CD14-positive monocyte (primary cell): ENCODE measurements around the gene LTBP1. TPM values are rescaled to one million over a fixed set of nuclear protein-coding genes. Genes with fewer than 3 reads are reported as not detected.

Experiments used
- DNase-seq, 3 donors: peaks; one replicate each; pipeline ENCODE4 v3.0.0-alpha.2; 2011 to 2022
- H2AFZ ChIP-seq: 2 replicates; pipeline ENCODE4 v1.6.0; 2012; ENCODE audit warnings: mild to moderate bottlenecking, low read depth, low read length, inconsistent platforms; ENCODE audit not compliant: insufficient read depth, poor library complexity, severe bottlenecking
- H3K27ac ChIP-seq, 2 donors: 1 replicate in 1 of 2; 2 replicates in 1 of 2; pipeline ENCODE4 v1.5.1; 2012 to 2013; ENCODE audit warnings: low read length in 2 of 2, control low read depth in 1 of 2, inconsistent platforms in 1 of 2, low read depth in 1 of 2, mild to moderate bottlenecking in 1 of 2
- H3K27me3 ChIP-seq, 2 donors: one replicate each; pipeline versions ENCODE4 v1.6.0 to v1.6.1; 2011 to 2013; ENCODE audit warnings: low read length in 2 of 2; ENCODE audit not compliant: control insufficient read depth in 2 of 2, insufficient read depth in 2 of 2
- H3K36me3 ChIP-seq, 2 donors: replicated peaks in 1 of 2; 1 replicate in 1 of 2; 2 replicates in 1 of 2; pipeline versions ENCODE4 v1.5.1 to v1.6.1; 2012 to 2013; ENCODE audit warnings: low read length in 2 of 2, control low read depth in 1 of 2, inconsistent platforms in 1 of 2, mild to moderate bottlenecking in 1 of 2; ENCODE audit not compliant: insufficient read depth in 2 of 2, control insufficient read depth in 1 of 2
- H3K4me1 ChIP-seq, 2 donors: 1 replicate in 1 of 2; 2 replicates in 1 of 2; pipeline versions ENCODE4 v1.5.1 to v1.6.1; 2012 to 2013; ENCODE audit warnings: low read length in 2 of 2, control low read depth in 1 of 2, inconsistent platforms in 1 of 2, mild to moderate bottlenecking in 1 of 2, moderate library complexity in 1 of 2; ENCODE audit not compliant: insufficient read depth in 2 of 2, control insufficient read depth in 1 of 2
- H3K4me2 ChIP-seq: replicated peaks from 2 replicates; pipeline ENCODE3; 2012; ENCODE audit warnings: low read length, moderate library complexity, mild to moderate bottlenecking; ENCODE audit not compliant: poor library complexity, severe bottlenecking; ENCODE audit errors: extremely low read depth
- H3K4me3 ChIP-seq, 3 experiments: fragments of 200-600 bp in 1 of 3; sonication (generic) in 1 of 3; replicated peaks in 1 of 3; 1 replicate in 2 of 3; 2 replicates in 1 of 3; pipeline ENCODE4 v1.5.1; 2011 to 2013; ENCODE audit warnings: low read length in 3 of 3, mild to moderate bottlenecking in 3 of 3, control low read depth in 2 of 3, low read depth in 2 of 3, inconsistent platforms in 1 of 3, moderate library complexity in 1 of 3
- H3K79me2 ChIP-seq: 2 replicates; pipeline ENCODE4 v1.6.0; 2012; ENCODE audit warnings: mild to moderate bottlenecking, control low read depth, inconsistent platforms, low read length, moderate library complexity; ENCODE audit not compliant: insufficient read depth
- H3K9ac ChIP-seq: 2 replicates; pipeline ENCODE4 v1.6.0; 2017; ENCODE audit warnings: low read length, mild to moderate bottlenecking; ENCODE audit not compliant: insufficient read depth, poor library complexity, severe bottlenecking
- H3K9me3 ChIP-seq, 2 donors: replicated peaks in 1 of 2; 1 replicate in 1 of 2; 2 replicates in 1 of 2; pipeline versions ENCODE4 v1.5.1 to v1.6.1; 2012 to 2013; ENCODE audit warnings: low read length in 2 of 2, control low read depth in 1 of 2; ENCODE audit not compliant: control insufficient read depth in 1 of 2, insufficient read depth in 1 of 2
- H4K20me1 ChIP-seq: 2 replicates; pipeline ENCODE4 v1.6.0; 2012; ENCODE audit warnings: mild to moderate bottlenecking, low read length, control low read depth, moderate library complexity; ENCODE audit not compliant: insufficient read depth
- H3K27ac Mint-ChIP-seq, 7 donors: one replicate each; pipeline ENCODE4 v1.8.0; 2020; ENCODE audit warnings: mild to moderate bottlenecking in 7 of 7, mixed read lengths in 7 of 7, moderate library complexity in 6 of 7, inconsistent platforms in 2 of 7
- H3K27me3 Mint-ChIP-seq, 3 donors: one replicate each; pipeline ENCODE4 v1.8.0; 2021 to 2022; ENCODE audit warnings: low read depth in 3 of 3, mild to moderate bottlenecking in 3 of 3, mixed read lengths in 3 of 3, moderate library complexity in 3 of 3, inconsistent platforms in 1 of 3
- H3K36me3 Mint-ChIP-seq, 2 donors: one replicate each; pipeline ENCODE4 v1.8.0; 2020; ENCODE audit warnings: mixed read lengths in 2 of 2, inconsistent platforms in 1 of 2, mild to moderate bottlenecking in 1 of 2
- H3K4me1 Mint-ChIP-seq: one replicate; pipeline ENCODE4 v1.8.0; 2020; ENCODE audit warnings: mild to moderate bottlenecking, mixed read lengths
- H3K4me3 Mint-ChIP-seq, 2 donors: one replicate each; pipeline ENCODE4 v1.8.0; 2020; ENCODE audit warnings: mild to moderate bottlenecking in 2 of 2, mixed read lengths in 2 of 2, moderate library complexity in 1 of 2
- H3K9me3 Mint-ChIP-seq, 7 donors: one replicate each; pipeline ENCODE4 v1.8.0; 2020 to 2022; ENCODE audit warnings: mixed read lengths in 7 of 7, mild to moderate bottlenecking in 6 of 7, moderate library complexity in 6 of 7, inconsistent platforms in 2 of 7
- CTCF ChIP-seq: fragments of 200-600 bp; IDR thresholded peaks from one replicate; pipeline ENCODE4 v1.8.0; 2022; ENCODE audit warnings: antibody characterized with exemption, mild to moderate bottlenecking
- WGBS: methylation state at CpG from one replicate; pipeline ENCODE4 v1.1.5; 2013; ENCODE audit warnings: missing lambda C conversion rate; ENCODE audit not compliant: insufficient coverage; 5-methylcytosine and 5-hydroxymethylcytosine counted together
- intact Hi-C, 2 donors: fragments of 100-400 bp; cut with micrococcal nuclease; formaldehyde crosslinking; loops; one replicate each; pipeline versions ENCODE4 v1.15.0 to v1.15.1; 2023
- polyA plus RNA-seq, 3 donors: library from polyadenylated mRNA; depleted of rRNA in 1 of 3; unstranded in 2 of 3; stranded (reverse) in 1 of 3; fragments of 300-500 nt in 2 of 3; fragments of >200 nt in 1 of 3; fragmentation: Illumina TruSeq in 2 of 3; gene quantifications; 1 replicate in 2 of 3; 2 replicates in 1 of 3; pipeline ENCODE4 v1.2.3, GENCODE V29; 2012 to 2021

The LTBP1 gene
- polyA plus RNA-seq, 3 donors, result 0.18 to 0.24 TPM; not detected in 1

- H3K36me3 ChIP-seq, result no peaks in the 10 kb centered on the region
- Mint-ChIP-seq H3K27me3 (peaks cover 0 to 3% (median 1%) of the 10 kb centered on the region in 3 donors), H3K9me3 (peaks cover 0 to 2% (median 0%) of the 10 kb centered on the region in 7 donors), H3K36me3 (no peaks in the 10 kb centered on the region), H3K4me1 (no peaks in the 10 kb centered on the region), H3K27ac (no peak overlapping the region), H3K4me3 (no peak overlapping the region)
- H3K4me3 ChIP-seq, result no peak overlapping the region
- no peak overlapping the region for H3K9ac ChIP-seq
- H3K79me2 ChIP-seq, result no peaks in the 10 kb centered on the region
- intact Hi-C loops, result no loop called here
- WGBS, result 96% methylated on average over 4 of the region's 7 CpGs
- H4K20me1 ChIP-seq, result no peaks in the 10 kb centered on the region
- H3K4me2 ChIP-seq, result no peak overlapping the region
- DNase-seq, result no peak
- no peaks in the 10 kb centered on the region for H3K27me3 ChIP-seq
- no peaks in the 10 kb centered on the region for H3K9me3 ChIP-seq
- H2AFZ ChIP-seq, result no peak overlapping the region
- H3K27ac ChIP-seq, result no peak overlapping the region
- H3K4me1 ChIP-seq, result no peaks in the 10 kb centered on the region
- TF ChIP-seq CTCF, result no peak
Measured at GRCh38 chr2:33195891-33196290, 249.1 kb downstream of the LTBP1 start.

- H3K4me1 ChIP-seq, result no peaks in the 10 kb centered on the region
- Mint-ChIP-seq H3K27ac (no peak overlapping the region), H3K36me3 (no peaks in the 10 kb centered on the region), H3K9me3 (peaks cover 0 to 2% (median 0%) of the 10 kb centered on the region in 7 donors), H3K4me1 (no peaks in the 10 kb centered on the region), H3K4me3 (no peak overlapping the region), H3K27me3 (peaks cover 0 to 3% (median under 1%) of the 10 kb centered on the region in 3 donors)
- no peaks in the 10 kb centered on the region for H4K20me1 ChIP-seq
- H3K27me3 ChIP-seq, result no peaks in the 10 kb centered on the region
- no peak overlapping the region for H3K27ac ChIP-seq
- no peak overlapping the region for H3K9ac ChIP-seq
- no peaks in the 10 kb centered on the region for H3K36me3 ChIP-seq
- no peak for TF ChIP-seq CTCF
- H3K79me2 ChIP-seq, result no peaks in the 10 kb centered on the region
- H3K9me3 ChIP-seq, result no peaks in the 10 kb centered on the region
- intact Hi-C loops, result no loop called here
- WGBS, result 100% methylated on average over 1 of the region's 3 CpGs
- H2AFZ ChIP-seq, result no peak overlapping the region
- no peak for DNase-seq
- H3K4me2 ChIP-seq, result no peak overlapping the region
- H3K4me3 ChIP-seq, result no peak overlapping the region
Measured at GRCh38 chr2:33196700-33197099, 249.9 kb downstream of the LTBP1 start.
